ENCODE data around the gene CSNK2A1. TPM values are rescaled to one million over a fixed set of nuclear protein-coding genes. Genes with fewer than 3 reads are reported as not detected.

Gene CSNK2A1
- total and polyA plus RNA-seq, 2 of the 8 experiments (the other 6 are each of a cell fraction or from before 2014, with no cell fraction given) = 117 to 260 TPM

GRCh38 chr20:435558-435957 lies 108.0 kb downstream of the CSNK2A1 start (continued):
- TF ChIP-seq SP4 (IDR thresholded peaks at IDR 0.05; ENCODE audit: low read length) = no peak
- TF ChIP-seq BCL11A (IDR thresholded peaks at IDR 0.05; ENCODE audit: low read depth in 2 of 2, low read length in 2 of 2) = no peak
- no peak for TF ChIP-seq CHD1 (IDR thresholded peaks at IDR 0.05; ENCODE audit: low read depth, low read length)
- TF ChIP-seq EP300 (IDR thresholded peaks at IDR 0.05; ENCODE audit: borderline replicate concordance in 1 of 2, low read depth in 2 of 2, low read length in 2 of 2) = no peak
- TF ChIP-seq EZH2 (IDR thresholded peaks at IDR 0.05; ENCODE audit: low read depth, low read length, severe bottlenecking) = no peak

All from H1 (cell line).